Measurements from ENCODE around the gene TLX2. TPM values are rescaled to one million over a fixed set of nuclear protein-coding genes. Genes with fewer than 3 reads are reported as not detected.

Gene TLX2
- total and polyA plus RNA-seq, 2 of the 4 experiments (the other 2 are of a cell fraction): not detected

DNA sequence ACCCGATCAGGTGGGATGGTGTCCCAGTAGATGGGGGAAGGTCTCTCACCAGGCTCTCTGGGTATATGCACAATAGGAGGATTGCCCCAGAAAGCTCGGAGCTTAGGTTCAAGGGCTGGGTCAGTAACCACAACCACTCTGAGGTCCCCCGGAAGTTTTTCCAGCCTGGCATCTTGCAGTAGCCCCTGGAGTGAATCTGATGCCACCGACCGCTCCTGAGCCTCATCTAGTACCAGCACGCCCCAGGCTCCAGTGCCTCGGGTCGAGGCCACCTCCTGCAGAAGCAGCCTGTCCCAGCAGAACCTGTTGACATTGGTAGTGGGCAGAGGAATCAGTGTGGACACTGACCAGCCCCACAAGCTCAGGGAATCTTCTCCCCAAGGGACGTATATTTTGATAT, 9.8 kb downstream of the TLX2 start:
- H3K4me1 ChIP-seq (ENCODE audit: control insufficient read depth, insufficient read depth, low read length): peaks cover 5% of the 10 kb centered on the region
- no peak overlapping the region for H3K4me3 ChIP-seq (ENCODE audit: insufficient read depth, low read depth, low read length)
- H3K23ac ChIP-seq (ENCODE audit: low read depth, low read length): no peak overlapping the region
- ATAC-seq (ENCODE audit: low read depth): no peak
- H3K4me2 ChIP-seq (ENCODE audit: low read depth, low read length): no peak overlapping the region
- H2AK9ac ChIP-seq (replicated peaks; ENCODE audit: low read depth, low read length, poor library complexity): no peak overlapping the region
- no peak overlapping the region for H2BK15ac ChIP-seq (ENCODE audit: low read depth, low read length)
- H2BK20ac ChIP-seq (ENCODE audit: low read depth, low read length): no peak overlapping the region
- no peak overlapping the region for H4K8ac ChIP-seq (ENCODE audit: low read depth in 2 of 2, low read length in 2 of 2)
- H4K5ac ChIP-seq (ENCODE audit: low read depth, low read length): no peak overlapping the region
- peaks cover 9% of the 10 kb centered on the region for H3K9me1 ChIP-seq (ENCODE audit: insufficient read depth, low read length)
- ChIA-PET POLR2A (ENCODE audit: unreplicated experiment) (no interaction called here), CTCF (no interaction called here)
- H3K27ac ChIP-seq (ENCODE audit: insufficient read depth, low read length): no peak overlapping the region
- H3K18ac ChIP-seq (ENCODE audit: low read depth, low read length): no peak overlapping the region
- H3K36me3 ChIP-seq (ENCODE audit: control insufficient read depth, insufficient read depth, low read length): peaks cover 27% of the 10 kb centered on the region
- H3K9me3 ChIP-seq (ENCODE audit: control insufficient read depth, insufficient read depth, low read length): no peaks in the 10 kb centered on the region
- no peak overlapping the region for H2AK5ac ChIP-seq (ENCODE audit: low read depth, low read length)
- intact Hi-C loops (cut with micrococcal nuclease): no loop called here
- H3K56ac ChIP-seq (ENCODE audit: extremely low read depth, insufficient read depth, low read length): no peak overlapping the region
- H3K4ac ChIP-seq (ENCODE audit: low read depth, low read length): no peak overlapping the region
- WGBS, 2 experiments (ENCODE audit: extremely low coverage in 2 of 2, insufficient read length in 1 of 2): 87% methylated on average over 5 of the region's 9 CpGs; no CpG with 5 or more reads in 1 of the 2 experiments
- H3K27me3 ChIP-seq (ENCODE audit: control insufficient read depth, insufficient read depth, low read length): peaks cover 34% of the 10 kb centered on the region
- H3K9ac ChIP-seq (ENCODE audit: low read depth, low read length): no peak overlapping the region
- no peak for DNase-seq
- dilution Hi-C loops (cut with HindIII; ENCODE audit: low sequenced_read_pairs, unreplicated experiment): no loop called here
- no peak overlapping the region for H4K91ac ChIP-seq (ENCODE audit: insufficient read depth, low read depth, low read length)
- no peak overlapping the region for H2BK5ac ChIP-seq (ENCODE audit: low read depth, low read length, poor library complexity, severe bottlenecking)
- in situ Hi-C loops (cut with MboI; ENCODE audit: low sequenced_read_pairs): no loop called here
- H3K79me1 ChIP-seq (ENCODE audit: low read depth in 1 of 2, low read length in 2 of 2): peaks cover 16 to 30% of the 10 kb centered on the region in 2 experiments; a peak in 2 of 4 replicates
- TF ChIP-seq MAFK (IDR thresholded peaks at IDR 0.05; ENCODE audit: low read depth, low read length) (no peak), RFX5 (IDR thresholded peaks at IDR 0.05; ENCODE audit: low read depth, low read length) (no peak), POLR2A (IDR thresholded peaks at IDR 0.05; ENCODE audit: low read depth, low read length) (no peak)
- TF ChIP-seq, protein P1, sequence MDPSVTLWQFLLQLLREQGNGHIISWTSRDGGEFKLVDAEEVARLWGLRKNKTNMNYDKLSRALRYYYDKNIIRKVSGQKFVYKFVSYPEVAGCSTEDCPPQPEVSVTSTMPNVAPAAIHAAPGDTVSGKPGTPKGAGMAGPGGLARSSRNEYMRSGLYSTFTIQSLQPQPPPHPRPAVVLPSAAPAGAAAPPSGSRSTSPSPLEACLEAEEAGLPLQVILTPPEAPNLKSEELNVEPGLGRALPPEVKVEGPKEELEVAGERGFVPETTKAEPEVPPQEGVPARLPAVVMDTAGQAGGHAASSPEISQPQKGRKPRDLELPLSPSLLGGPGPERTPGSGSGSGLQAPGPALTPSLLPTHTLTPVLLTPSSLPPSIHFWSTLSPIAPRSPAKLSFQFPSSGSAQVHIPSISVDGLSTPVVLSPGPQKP (IDR thresholded peaks at IDR 0.05; ENCODE audit: borderline replicate concordance, low read depth, low read length): no peak
- BruUV-seq (replicated peaks): no TSS peak
- H4K20me1 ChIP-seq (ENCODE audit: insufficient read depth, low read length): peaks cover 10% of the 10 kb centered on the region
- H3K14ac ChIP-seq (replicated peaks; ENCODE audit: low read depth, low read length): no peak overlapping the region
- no peak overlapping the region for H2BK120ac ChIP-seq (ENCODE audit: low read depth, low read length)
- H2AFZ ChIP-seq (replicated peaks; ENCODE audit: low read length, poor library complexity): no peak overlapping the region
